Measurements from ENCODE around the gene RBM5.

Gene RBM5

DNA sequence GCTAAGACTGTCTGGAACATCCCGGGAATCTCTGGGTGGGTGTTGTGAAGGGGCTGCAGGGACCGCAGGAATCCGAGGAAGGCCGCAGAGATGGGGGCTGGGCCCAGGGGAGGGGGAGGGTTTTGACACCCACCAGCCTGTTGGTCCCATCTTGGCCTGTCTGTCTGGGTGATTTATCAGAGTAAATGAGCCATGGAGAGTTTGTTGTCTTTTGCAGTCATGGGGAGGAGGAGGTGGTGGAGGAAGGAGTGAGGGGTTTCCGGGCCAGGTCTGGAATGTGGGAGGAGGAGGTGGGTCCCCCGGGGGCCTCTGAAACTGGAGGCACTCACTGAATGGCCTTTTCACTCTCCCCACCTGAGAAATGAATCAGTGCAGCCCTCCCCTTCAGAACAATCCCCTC, 77.9 kb downstream of the RBM5 start:
- no peak for DNase-seq (ENCODE audit: low spot score)
- peak overlapping the region; percentile 99 for H3K27ac ChIP-seq
- CTCF ChIA-PET = no interaction called here
- TF ChIP-seq, protein P1, sequence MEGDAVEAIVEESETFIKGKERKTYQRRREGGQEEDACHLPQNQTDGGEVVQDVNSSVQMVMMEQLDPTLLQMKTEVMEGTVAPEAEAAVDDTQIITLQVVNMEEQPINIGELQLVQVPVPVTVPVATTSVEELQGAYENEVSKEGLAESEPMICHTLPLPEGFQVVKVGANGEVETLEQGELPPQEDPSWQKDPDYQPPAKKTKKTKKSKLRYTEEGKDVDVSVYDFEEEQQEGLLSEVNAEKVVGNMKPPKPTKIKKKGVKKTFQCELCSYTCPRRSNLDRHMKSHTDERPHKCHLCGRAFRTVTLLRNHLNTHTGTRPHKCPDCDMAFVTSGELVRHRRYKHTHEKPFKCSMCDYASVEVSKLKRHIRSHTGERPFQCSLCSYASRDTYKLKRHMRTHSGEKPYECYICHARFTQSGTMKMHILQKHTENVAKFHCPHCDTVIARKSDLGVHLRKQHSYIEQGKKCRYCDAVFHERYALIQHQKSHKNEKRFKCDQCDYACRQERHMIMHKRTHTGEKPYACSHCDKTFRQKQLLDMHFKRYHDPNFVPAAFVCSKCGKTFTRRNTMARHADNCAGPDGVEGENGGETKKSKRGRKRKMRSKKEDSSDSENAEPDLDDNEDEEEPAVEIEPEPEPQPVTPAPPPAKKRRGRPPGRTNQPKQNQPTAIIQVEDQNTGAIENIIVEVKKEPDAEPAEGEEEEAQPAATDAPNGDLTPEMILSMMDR (conservative IDR thresholded peaks at IDR 0.05; ENCODE audit: low read depth) = no peak
- POLR2A ChIA-PET (ENCODE audit: low non-redundant PET) = no interaction called here

DNA sequence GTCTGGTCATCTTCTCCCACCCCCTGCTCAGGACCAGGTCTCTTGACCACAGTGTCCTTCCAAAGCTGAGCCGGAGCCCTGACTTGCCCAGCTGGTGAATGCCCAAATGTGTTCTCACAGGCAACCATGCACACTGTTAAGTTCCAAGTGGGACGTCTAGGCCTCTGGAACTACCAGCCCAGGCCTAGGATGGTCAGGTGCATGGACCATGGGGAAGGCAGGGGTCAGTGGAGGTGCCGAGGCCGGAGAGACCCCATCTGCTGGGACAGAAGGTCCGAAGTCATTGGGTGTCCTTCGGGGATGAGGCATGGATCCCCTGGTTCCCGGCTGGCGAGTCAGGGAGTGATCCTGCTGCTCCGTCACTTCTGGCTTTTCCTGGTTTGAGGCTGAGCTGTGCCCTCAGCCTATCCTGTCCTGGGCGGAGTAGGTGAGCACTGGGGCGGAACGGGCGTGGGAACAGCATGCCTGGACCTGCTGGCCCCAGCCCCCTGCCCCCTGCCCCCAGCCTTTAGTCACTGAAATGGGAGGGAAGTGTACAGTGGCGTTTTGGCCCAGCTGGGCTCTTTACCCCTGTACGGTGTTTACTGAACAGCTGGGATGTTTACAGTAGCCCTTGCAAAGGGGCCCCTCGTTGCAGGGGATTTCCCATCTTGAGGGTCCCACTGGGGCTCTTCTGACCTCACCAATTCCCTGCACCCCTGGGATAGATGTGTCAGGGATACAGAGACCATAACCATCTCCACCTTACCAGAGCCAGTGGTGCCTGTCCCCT, 78.5 kb downstream of the RBM5 start:
- POLR2A ChIA-PET (ENCODE audit: low non-redundant PET) = no interaction called here
- peak; percentile 70 for DNase-seq (ENCODE audit: low spot score)
- peak overlapping the region; percentile 99 for H3K27ac ChIP-seq

DNA sequence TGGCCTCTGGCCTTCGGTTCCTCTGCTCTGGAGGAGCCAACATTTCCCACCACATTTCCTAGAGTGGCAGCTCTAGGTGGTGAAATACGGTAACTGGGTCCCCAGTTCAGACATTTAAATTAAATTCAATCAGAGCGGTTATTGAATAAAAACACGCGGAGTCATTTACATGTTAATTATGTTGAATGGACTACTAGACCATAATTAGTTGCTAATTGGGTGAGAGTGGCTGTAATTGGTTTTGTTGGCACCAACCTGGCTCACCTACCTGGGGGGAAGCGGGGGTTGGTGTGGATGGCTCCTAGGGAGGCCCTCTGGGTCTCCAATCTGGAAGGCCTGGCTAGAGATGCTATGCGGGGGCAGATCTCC, 79.1 kb downstream of the RBM5 start:
- ChIA-PET CTCF (interaction anchor here (0.7 kb wide), 1 partner anchor 30 kb away, joined by 3 read pairs; no protein-coding TSS in a partner anchor), POLR2A (ENCODE audit: low non-redundant PET) (no interaction called here)
- no peak for DNase-seq (ENCODE audit: low spot score)
- peak overlapping the region; percentile 99 for H3K27ac ChIP-seq
- TF ChIP-seq, protein P1 (conservative IDR thresholded peaks at IDR 0.05; ENCODE audit: low read depth) = no peak

More for the DNA sequence above, 78.5 kb downstream of the RBM5 start:
- CTCF ChIA-PET = interaction anchor here (0.7 kb wide), 1 partner anchor 30 kb away, joined by 3 read pairs; no protein-coding TSS in a partner anchor
- TF ChIP-seq, protein P1 (conservative IDR thresholded peaks at IDR 0.05; ENCODE audit: low read depth) = no peak

DNA sequence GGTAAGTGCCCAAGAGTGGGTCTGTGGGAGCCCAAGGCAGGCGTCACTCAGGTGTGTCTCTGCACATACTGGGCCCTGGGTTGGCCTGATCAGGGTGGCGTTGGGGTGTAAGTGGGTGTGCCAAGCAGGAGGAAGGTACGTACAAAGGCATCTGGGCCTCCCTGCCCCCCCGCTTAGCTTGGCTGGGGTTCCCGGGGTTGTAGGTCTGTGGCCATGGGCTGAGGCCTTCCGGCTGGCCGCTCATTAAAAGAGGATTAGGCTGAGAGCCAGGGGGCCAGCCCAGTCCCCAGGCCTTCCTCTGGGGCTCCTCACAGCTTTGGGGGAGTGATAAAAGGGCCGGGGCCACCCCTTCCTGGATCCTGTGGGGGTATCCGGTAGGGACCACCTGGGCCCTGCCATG, 79.7 kb downstream of the RBM5 start:
- DNase-seq (ENCODE audit: low spot score) = no peak
- H3K27ac ChIP-seq = peak overlapping the region; percentile 99
- POLR2A ChIA-PET (ENCODE audit: low non-redundant PET) = no interaction called here
- TF ChIP-seq, protein P1 (conservative IDR thresholded peaks at IDR 0.05; ENCODE audit: low read depth) = no peak
- CTCF ChIA-PET = no interaction called here

Measured in RWPE1 (cell line).